CD4-positive, alpha-beta T cell treated with Interferon gamma for 1 hour (primary cell): ENCODE data around the gene ANO1.

ENCODE experiments used
- DNase-seq: peaks from one replicate; pipeline ENCODE4 v3.0.0-alpha.2; 2020

The ANO1 gene

GRCh38 chr11:70169632-70170031 is 91.5 kb downstream of the ANO1 start:
- no peak for DNase-seq

DNA sequence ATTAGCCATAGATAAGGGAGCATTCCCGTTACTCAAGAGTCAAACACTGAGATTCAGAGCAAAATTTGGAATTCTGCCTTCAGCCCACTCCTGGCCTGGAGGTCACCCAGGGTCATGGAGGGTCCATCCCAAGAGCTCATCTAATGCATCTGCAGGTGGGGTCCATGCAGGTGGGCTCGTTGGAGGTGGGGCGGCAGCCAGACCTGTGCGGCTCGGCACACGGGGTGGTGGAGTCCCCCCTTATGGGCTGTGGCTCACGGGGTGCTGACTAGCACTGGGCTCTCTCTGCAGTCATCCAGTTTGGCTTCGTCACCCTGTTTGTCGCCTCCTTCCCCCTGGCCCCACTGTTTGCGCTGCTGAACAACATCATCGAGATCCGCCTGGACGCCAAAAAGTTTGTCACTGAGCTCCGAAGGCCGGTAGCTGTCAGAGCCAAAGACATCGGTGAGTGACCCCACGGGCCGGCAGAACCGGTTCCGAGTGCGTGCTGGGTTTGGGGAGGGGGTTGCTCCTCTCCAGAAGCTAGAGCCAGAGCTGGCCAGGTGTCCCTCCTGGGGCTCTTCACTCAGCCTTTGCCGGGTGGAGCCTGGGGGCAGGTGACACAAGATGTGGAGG is 92.6 kb downstream of the ANO1 start:
- no peak for DNase-seq

DNA sequence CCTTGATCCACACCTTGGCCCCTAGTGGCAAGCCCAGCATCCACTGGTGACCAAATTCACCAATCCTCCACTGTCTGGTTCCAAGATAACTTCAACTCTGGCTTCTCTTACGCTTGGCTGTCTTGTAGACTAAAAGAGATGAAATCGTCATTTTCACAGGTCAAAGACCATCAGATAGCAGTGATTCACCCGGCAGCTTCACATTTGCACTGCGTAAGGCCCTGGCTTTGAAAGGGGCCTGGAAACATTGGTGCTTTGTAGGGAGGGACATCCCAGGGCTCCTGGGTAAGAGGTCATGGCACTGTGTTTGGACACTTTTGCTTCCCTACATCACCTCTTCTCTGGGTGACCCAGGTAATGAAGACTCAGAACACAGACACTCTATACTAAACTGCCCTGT is 94.9 kb downstream of the ANO1 start:
- DNase-seq, result no peak

DNA sequence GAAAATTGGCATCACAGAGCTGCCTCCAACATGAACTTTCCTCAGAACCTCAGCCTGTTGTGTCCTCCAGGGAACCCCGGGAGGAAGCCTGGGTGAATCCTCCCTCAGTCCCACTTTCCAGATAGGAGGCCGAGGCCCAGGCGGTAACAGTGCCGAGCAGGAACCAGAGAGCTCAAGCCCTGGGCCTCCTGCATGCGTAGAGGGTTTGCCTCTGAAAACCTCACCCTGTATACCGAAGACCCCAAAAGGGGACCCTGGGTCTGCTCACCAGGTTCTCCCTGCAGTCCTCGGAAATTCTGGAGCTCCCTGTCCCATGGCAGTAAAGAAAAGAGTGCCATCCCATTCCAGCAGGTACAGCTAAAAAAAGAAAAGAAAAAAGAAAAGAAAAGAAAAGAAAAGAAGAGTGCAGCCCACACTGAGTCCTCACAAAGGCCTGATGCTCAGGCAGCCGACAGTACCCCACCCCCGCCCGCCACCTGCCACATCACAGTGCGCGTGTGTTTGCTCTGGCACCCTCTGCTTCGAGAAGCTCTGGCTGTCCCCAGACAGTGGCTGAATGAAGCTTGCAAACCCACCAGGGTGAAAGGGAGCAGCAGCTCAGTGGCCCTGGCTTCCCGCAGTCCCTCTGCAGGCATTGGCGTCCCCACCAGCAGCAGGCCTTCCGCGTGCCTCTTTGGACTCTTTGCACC is 96.6 kb downstream of the ANO1 start:
- DNase-seq, result no peak

- DNase-seq, result no peak
These were observed 97.2 kb downstream of the ANO1 start for GRCh38 chr11:70175236-70175698.

GRCh38 chr11:70176940-70177689 is 99.0 kb downstream of the ANO1 start:
- peak; percentile 25 for DNase-seq

DNA sequence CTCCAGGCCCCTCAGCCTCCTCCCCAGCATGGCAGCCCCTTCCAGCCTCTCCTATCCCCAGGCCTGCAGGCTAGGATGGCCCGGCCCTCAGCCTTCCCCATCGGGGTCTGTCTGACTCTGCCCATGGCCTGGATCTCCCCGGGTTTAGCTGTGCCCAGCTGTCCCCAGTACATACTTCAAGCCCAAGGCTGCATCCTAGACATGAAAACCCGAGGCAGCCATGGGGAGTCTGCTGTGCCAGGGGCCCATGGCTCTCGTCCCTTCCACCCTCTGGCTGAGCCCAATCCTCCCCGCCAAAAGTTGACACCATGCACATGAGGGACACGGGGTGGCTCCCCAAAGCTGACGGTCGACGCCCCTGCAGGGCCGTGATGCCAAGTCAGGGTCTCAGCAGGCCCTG is 102.8 kb downstream of the ANO1 start:
- DNase-seq, result no peak

- no peak for DNase-seq
These were observed 104.1 kb downstream of the ANO1 start for GRCh38 chr11:70182266-70182665.

DNA sequence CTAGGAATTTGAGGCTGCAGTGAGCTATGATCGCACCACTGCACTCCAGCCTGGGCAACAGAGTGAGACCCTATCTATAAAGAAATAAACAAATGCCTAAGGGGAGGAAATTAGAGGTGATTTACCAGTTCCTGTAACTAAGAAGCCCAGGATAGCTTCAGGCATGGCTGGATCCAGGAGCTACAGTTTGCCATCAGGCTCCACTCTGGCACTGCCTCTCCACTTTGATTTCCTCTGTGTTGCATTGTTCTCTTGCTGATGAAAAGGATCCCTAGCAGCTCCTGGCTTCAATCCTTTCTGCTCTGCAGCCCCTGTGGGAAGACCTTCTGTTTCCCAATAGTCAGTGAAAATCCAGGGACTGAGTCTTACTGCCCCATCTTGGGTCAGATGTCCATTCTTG is 104.9 kb downstream of the ANO1 start:
- no peak for DNase-seq

GRCh38 chr11:70183483-70184176 is 105.5 kb downstream of the ANO1 start:
- DNase-seq, result no peak

DNA sequence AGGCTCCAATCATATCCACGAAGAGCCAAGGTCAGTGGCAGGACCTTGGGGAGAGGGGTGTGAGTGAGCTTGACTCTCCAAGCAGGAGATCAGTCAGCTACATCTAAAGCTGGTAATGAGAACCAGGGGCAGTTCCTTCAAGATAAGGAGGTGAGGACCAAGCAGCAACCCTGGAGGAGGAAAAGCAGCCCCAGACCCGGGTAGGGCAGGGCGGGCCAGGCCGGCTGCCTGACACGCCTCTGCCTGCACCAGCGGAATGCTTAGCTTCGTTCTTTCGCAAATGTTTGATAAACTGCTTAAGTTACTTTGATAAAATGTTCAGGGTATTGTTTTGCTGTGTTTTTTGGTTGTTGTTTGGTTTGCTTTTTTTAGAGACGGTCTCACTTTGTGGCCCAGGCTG is 106.3 kb downstream of the ANO1 start:
- no peak for DNase-seq

GRCh38 chr11:70185348-70186055 is 107.4 kb downstream of the ANO1 start:
- DNase-seq, result no peak

- no peak for DNase-seq
These were observed 108.3 kb downstream of the ANO1 start for GRCh38 chr11:70186420-70186819.

DNA sequence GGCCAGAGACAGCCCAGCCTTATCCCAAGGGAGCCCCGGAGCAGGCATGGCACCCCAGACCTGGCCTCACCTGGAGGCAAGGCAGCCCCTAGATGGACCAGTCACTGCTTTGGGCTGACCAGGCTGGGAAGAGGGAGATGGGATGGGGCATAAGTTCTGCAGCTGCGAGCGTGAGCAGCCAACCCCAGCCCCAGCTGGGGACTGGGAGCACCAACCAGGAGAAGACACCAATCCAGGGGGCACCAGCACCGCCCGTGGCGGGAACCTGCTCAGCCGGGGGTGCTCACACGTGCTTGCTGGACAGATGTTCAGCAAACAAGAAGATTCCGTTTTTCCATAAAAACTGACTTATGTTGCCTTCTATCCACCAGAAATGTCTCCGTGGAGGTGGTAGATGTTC is 108.8 kb downstream of the ANO1 start:
- DNase-seq, result no peak

DNA sequence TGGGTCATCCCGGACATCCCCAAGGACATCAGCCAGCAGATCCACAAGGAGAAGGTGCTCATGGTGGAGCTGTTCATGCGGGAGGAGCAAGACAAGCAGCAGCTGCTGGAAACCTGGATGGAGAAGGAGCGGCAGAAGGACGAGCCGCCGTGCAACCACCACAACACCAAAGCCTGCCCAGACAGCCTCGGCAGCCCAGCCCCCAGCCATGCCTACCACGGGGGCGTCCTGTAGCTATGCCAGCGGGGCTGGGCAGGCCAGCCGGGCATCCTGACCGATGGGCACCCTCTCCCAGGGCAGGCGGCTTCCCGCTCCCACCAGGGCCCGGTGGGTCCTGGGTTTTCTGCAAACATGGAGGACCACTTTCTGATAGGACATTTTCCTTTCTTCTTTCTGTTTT is 109.7 kb downstream of the ANO1 start:
- no peak for DNase-seq

DNA sequence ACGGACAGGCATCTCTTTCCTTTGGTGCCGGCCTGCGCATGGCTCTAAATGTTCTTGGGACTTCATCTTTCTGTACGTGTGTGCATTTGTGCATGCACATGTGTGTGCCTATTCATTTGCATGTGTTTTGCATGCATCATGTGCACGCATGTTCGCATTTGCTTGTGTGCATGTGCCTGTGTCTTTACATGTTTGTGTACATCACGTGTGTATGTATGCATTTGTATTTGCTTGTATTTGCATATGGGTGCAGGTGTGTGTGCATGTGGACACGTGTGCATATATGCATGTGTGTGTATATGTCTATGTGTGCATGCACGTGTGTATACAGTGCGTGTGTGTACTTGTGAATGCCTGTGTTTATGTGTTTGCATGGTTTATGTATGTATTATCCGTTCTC is 111.5 kb downstream of the ANO1 start:
- DNase-seq, result no peak

- peak; percentile 29 for DNase-seq
These were observed 113.5 kb downstream of the ANO1 start for GRCh38 chr11:70191495-70192140.

- no peak for DNase-seq
These were observed 114.7 kb downstream of the ANO1 start for GRCh38 chr11:70192666-70193410.

DNA sequence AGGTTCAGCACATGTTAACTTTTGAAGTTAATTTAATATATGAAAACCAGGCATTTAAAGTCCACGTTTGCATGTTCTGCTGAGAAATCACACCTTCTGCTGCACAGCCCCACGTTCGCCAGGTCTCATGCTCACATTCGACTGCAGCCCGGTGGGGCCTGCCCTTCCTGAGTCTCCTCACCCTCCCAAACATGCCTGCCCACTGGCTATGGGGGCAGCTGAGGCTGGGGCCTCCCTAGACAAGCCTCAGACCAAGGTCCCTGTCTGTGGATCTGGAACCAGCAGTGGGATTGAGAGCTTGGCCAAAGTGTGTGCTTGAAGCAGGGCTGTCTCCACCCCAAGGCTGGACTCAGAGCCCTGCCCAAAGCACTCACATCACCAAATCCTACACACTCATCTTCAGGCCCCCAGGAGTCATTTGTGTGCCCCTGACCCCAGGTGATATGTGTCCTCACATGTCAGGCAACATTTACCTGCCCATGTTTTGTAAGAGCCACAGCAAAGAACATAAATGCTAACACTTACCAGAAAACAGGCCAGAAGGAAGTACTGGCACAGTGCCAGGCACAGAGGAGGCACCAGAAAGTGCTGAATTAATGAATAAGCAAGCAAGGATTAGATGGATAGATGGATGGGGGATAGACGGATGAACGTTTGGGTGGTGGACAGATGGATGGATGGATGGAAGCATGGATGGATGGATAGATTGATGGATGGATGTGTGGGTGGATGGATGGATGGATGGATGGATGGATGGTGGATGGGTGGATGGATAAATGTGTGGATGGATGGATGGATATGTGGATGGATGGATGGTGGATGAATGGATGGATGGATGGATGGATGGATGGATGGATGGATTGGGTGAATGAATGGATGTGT is 115.5 kb downstream of the ANO1 start:
- no peak for DNase-seq
